Activated CD8-positive, alpha-beta memory T cell treated with anti-CD3 and anti-CD28 coated beads, Interleukin-2, amount 50 U/mL, for 4 hours (primary cell): Measurements from ENCODE around the gene GABRB2.
"Not testable (repeated sequence)": the region's sequence is repeated elsewhere in the genome, so short reads cannot be mapped to it uniquely, and the experiment has no call there.

ENCODE experiments used
- DNase-seq: peaks from one replicate; pipeline ENCODE4 v3.0.0-alpha.2; 2020

The GABRB2 gene

GRCh38 chr5:161295721-161296250 lies 250.7 kb downstream of the GABRB2 start:
- DNase-seq = no peak

GRCh38 chr5:161288071-161288470 lies 258.5 kb downstream of the GABRB2 start:
- no peak for DNase-seq

GRCh38 chr5:161287436-161287835 lies 259.1 kb downstream of the GABRB2 start:
- no peak for DNase-seq

- DNase-seq = no peak
Measured at GRCh38 chr5:161286066-161286655, 260.4 kb downstream of the GABRB2 start.

- no peak for DNase-seq
Measured at GRCh38 chr5:161284445-161284844, 262.1 kb downstream of the GABRB2 start.

- DNase-seq = no peak
Measured at GRCh38 chr5:161283296-161283695, 263.2 kb downstream of the GABRB2 start.

GRCh38 chr5:161278739-161279660 lies 267.5 kb downstream of the GABRB2 start:
- no peak for DNase-seq

- no peak for DNase-seq
Measured at GRCh38 chr5:161277011-161277410, 269.5 kb downstream of the GABRB2 start.

- DNase-seq = no peak
Measured at GRCh38 chr5:161274951-161275350, 271.6 kb downstream of the GABRB2 start.

GRCh38 chr5:161273410-161273809 lies 273.1 kb downstream of the GABRB2 start:
- no peak for DNase-seq

GRCh38 chr5:161271816-161272215 lies 274.7 kb downstream of the GABRB2 start:
- no peak for DNase-seq

- no peak for DNase-seq
Measured at GRCh38 chr5:161269125-161269524, 277.4 kb downstream of the GABRB2 start.

- DNase-seq = no peak
Measured at GRCh38 chr5:161266954-161267353, 279.6 kb downstream of the GABRB2 start.

- no peak for DNase-seq
Measured at GRCh38 chr5:161265006-161265405, 281.5 kb downstream of the GABRB2 start.

GRCh38 chr5:161263191-161263590 lies 283.3 kb downstream of the GABRB2 start:
- no peak for DNase-seq

GRCh38 chr5:161261668-161262323 lies 284.7 kb downstream of the GABRB2 start:
- no peak for DNase-seq

GRCh38 chr5:161258438-161258837 lies 288.1 kb downstream of the GABRB2 start:
- DNase-seq = no peak

- no peak for DNase-seq
Measured at GRCh38 chr5:161256957-161257356, 289.6 kb downstream of the GABRB2 start.

GRCh38 chr5:161252955-161253354 lies 293.6 kb downstream of the GABRB2 start:
- not testable (repeated sequence) for DNase-seq

GRCh38 chr5:161246749-161247148 lies 299.8 kb downstream of the GABRB2 start:
- no peak for DNase-seq

- not testable (repeated sequence) for DNase-seq
Measured at GRCh38 chr5:161245846-161246245, 300.7 kb downstream of the GABRB2 start.
